Skeletal muscle cell (primary cell): ENCODE results near the gene AMOTL2.
A peak's percentile ranks its signal among the peaks of the same experiment; 100 is the strongest.

ENCODE experiments used
- DNase-seq: peaks from one replicate; pipeline ENCODE4 v3.0.0-alpha.2; 2010; ENCODE audit warnings: low read depth
- H3K4me3 ChIP-seq: 2 replicates; pipeline ENCODE4 v1.5.1; 2011; ENCODE audit warnings: low read depth, mild to moderate bottlenecking, control low read depth, low read length, moderate library complexity

The AMOTL2 gene

GRCh38 chr3:134325061-134325705 lies 49.1 kb downstream of the AMOTL2 start:
- no peak overlapping the region for H3K4me3 ChIP-seq
- DNase-seq: no peak

- no peak for DNase-seq
- H3K4me3 ChIP-seq: no peak overlapping the region
These were observed 50.0 kb downstream of the AMOTL2 start for GRCh38 chr3:134323966-134324962.

DNA sequence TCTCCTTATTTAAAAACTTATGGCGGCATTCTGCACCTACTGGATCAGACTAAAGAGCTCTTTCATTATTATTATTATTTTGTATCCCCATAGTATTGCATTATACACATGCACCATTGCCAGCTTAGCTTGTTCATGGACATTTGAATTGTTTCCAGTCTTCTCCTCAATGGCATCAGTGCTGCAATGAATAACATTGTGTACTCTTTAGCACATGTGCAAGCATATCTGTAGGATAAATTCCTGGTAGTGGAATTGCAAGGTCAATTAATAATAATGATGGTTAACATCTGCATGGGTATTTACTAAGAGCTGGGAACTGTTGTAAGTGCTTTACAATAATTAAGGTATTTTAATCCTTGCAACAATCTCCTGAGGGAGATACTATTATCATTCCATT lies 52.0 kb downstream of the AMOTL2 start:
- no peak overlapping the region for H3K4me3 ChIP-seq
- DNase-seq: no peak

DNA sequence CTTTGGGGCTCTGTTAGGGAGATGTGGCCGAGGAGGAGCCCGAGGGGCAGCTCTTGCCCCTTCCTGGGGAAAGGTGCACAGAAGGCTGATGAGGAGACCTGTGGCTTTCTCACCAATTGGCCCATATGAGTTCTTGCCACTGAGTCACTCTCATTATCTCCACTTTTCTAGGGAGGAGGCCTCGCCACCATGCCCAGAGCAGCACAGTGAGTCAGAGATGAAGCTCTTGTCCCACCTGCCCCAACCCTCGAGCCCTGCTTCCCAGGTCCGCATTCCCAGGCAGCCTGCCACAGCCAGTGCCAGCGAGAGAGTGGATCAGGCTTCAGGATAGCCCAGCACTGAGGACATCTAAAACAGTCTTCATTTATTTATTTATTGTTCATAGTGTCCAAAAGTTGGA lies 53.5 kb downstream of the AMOTL2 start:
- no peak overlapping the region for H3K4me3 ChIP-seq
- no peak for DNase-seq

DNA sequence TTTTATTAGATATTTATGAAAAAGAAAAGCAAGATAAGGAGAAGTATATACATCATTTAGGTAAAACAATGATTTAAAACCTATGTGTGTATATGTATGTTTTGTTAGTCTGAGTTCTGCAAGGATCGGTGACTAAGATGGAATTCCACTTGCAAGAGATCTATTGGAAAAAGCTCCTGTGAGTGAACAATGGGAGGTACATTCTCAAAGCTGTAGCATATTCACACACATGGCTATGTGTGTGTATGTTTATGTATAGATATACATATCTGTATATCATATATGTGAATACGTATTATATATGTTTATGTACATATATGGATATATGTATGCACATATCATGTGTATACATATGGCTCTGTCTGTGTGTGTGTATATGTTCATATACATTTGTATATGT lies 54.3 kb downstream of the AMOTL2 start:
- no peak overlapping the region for H3K4me3 ChIP-seq
- DNase-seq: no peak

GRCh38 chr3:134318166-134318565 lies 56.1 kb downstream of the AMOTL2 start:
- no peak for DNase-seq
- no peak overlapping the region for H3K4me3 ChIP-seq

DNA sequence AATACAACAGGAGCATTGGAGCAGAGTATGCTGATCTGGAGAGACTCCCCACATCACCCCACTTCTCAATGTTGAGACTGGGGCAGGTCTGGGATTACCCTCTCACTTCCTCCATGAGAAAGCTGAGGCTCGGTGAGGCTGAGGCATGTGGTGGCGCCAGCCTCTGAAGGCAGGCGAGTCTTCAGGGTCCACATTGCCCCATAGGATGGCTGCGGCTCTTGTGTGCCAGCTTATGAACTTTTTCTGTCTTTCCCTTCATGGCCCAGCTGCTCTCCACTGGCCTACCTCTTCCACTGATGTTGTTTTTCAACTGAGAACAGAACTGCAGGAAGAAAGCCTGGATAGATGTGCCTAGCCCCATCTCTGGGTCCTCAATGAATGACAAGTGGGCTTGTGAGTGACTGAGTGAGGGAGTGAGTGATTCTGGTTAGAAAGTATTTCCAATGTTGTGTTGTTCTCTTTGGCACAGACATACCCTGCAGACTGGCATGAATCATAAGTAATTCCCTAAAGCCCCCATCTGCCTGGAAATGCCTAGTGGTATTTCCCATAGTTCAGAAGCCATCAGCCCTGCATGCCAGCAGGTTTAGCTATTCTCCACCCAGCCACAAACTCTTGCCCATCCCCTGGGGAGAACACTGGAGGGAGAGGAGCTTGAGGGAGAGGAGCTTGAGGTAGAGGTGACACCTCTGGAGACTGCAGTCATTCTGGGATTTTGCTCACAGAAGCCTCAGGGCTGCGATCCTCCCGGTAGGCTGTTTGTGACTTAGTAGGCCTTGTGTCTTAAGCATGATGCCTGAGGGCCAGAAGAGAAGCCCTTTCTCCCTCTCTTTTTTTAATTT lies 56.9 kb downstream of the AMOTL2 start:
- H3K4me3 ChIP-seq: no peak overlapping the region
- no peak for DNase-seq

DNA sequence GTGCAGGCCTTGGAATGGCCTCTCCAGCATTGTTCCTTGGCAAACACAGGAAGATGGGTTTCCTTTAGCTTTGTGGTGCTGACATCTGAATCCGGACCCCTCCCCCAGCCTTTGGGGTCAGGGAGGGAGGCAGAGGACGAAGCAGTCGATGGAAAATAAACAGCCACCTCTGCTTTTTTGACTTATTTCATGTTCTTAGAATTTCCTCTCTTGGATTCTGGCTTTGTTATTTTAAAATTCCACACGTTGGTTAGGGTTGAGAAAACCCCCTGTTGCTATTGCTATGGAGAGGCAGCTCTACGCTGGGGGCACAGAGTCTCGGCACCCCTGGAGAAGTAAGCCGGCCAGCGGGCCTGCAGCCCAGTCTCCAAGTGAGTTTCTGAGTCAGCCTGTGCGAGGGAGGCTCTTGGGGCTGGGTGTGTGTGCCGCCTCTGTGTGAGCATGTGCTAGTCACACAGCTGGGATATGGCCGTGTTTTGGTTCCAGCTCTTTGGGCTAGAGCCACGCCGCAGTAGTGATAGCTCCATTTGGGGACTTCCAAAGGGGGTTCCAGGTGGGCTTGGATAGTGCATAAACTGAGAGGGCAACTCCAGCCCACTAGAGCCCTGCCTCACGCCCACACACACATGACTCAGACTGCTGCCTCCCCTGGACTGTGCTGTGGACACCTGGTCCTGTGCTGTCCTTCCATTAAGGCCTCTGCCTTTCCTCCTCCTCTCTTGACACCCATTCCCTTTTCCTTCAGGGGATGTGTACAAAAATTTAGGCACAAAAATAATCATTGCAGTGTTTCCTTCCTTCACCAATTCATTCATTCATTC lies 58.8 kb downstream of the AMOTL2 start:
- no peak overlapping the region for H3K4me3 ChIP-seq
- DNase-seq: peak; percentile 87

GRCh38 chr3:134314588-134315285 lies 59.5 kb downstream of the AMOTL2 start:
- no peak for DNase-seq
- H3K4me3 ChIP-seq: no peak overlapping the region

GRCh38 chr3:134313847-134314587 lies 60.2 kb downstream of the AMOTL2 start:
- H3K4me3 ChIP-seq: peak overlapping the region; percentile 40
- no peak for DNase-seq

DNA sequence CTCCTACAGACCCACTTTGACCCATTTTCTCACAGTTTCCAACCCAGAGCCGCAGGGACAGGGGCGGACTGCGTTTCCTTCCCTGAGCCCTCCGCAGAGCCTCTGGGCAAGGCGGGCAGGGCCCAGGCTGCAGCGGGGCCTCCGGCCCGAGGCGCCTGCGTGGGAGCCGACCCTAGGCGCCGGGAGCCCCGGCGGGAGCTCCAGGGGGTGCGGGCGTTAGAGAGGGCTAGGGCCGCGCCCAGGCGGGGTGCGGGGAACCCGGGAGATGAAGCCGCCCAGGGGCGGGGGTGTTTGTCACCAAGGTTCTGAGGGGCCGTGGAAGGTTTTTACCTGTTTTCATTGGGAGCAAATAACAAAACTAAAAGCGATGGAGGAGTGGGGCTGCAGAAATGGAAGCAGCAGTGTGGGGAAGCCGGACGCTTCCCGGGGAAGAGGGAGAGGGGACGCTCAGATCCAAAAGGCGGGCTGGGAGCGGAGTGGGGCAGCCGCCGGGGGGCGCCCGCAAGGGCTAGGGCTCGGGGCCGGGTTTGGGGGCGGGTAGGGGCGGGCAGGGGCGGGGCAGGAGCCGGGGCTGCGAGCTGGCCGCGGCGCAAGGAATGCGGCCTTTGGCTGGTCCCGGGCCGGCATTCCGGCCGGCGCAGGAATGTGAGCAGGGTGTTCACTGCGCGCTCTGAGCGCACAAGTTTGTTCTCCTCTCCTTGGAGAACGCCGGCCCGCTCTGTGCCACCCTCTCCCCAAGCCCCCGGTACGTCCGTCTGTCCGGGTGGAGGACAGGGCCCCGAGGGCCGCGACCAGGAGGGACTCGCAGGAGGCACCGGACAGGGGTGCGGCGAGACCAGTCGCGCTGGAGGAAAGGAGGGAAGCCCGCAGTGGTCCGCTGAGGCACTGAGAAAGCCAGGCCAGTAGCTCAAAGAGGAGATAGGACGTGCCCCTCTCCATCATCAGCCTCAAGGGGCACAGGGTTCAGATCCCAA lies 61.1 kb downstream of the AMOTL2 start:
- no peak for DNase-seq
- H3K4me3 ChIP-seq: peak overlapping the region; percentile 40

- no peak for DNase-seq
These were observed 62.0 kb downstream of the AMOTL2 start for GRCh38 chr3:134312072-134312872.

DNA sequence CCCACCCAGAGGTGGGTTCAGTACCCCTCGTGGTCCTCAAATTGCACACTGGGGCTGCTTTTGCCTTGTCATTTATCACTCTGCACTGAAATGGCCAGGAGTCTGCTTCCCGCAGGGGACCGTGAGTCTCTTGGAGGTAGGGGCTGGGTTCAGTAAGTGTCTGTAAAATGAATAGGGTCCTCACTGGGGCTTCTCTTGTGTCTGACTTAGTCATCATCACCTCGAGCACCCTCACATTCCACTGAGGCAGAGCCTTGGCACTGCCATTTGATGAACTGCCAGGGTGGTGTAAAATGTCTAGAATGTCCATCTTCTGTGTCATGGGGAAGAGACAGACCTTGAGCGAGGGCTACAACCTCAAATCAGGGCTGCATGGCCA lies 62.6 kb downstream of the AMOTL2 start:
- no peak for DNase-seq
- no peak overlapping the region for H3K4me3 ChIP-seq

More at GRCh38 chr3:134312072-134312872, 62.0 kb downstream of the AMOTL2 start:
- no peak overlapping the region for H3K4me3 ChIP-seq

DNA sequence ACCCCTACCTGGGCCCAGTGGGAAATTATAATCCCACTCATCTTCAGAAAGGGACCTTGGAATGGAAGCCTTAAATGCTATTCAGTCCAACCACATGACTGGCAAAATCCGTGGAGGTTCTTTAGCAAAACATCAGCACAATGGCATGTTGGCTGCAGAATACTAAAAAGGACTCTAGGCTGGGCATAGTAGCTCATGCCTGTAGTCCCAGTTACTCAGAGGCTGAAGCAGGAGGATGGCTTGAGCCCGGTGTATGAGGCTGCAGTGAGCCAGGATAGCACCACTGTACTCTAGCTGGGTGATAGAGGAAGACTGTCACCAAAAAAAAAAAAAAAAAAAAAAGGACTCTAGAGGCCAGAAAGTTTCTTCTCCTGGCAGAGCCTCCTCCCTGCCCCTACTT lies 63.0 kb downstream of the AMOTL2 start:
- no peak for DNase-seq
- no peak overlapping the region for H3K4me3 ChIP-seq

GRCh38 chr3:134309987-134310700 lies 64.1 kb downstream of the AMOTL2 start:
- H3K4me3 ChIP-seq: no peak overlapping the region
- no peak for DNase-seq
